ENCODE measurements around the gene RIT2.

Gene RIT2

GRCh38 chr18:42824178-42824577, 291.3 kb downstream of the RIT2 start (continued):
- no peak for TF ChIP-seq ZNF629 (tag by site-specific recombination; IDR thresholded peaks at IDR 0.05)

GRCh38 chr18:42822711-42823110, 292.8 kb downstream of the RIT2 start:
- Histone ChIP-seq H3K27ac (ENCODE audit: extremely low read depth, low read depth, low read length) (no peak overlapping the region), H3K9me3 (ENCODE audit: control insufficient read depth, insufficient read depth, low read depth, low read length) (no peaks in the 10 kb centered on the region), H3K36me3 (ENCODE audit: control insufficient read depth in 2 of 2, insufficient read depth in 1 of 2, low read length in 2 of 2) (no peaks in the 10 kb centered on the region), H3K4me3 (ENCODE audit: low read depth, low read length) (no peak overlapping the region), H3K4me1 (ENCODE audit: control insufficient read depth, insufficient read depth, low read length) (no peaks in the 10 kb centered on the region)
- CTCF ChIA-PET = no interaction called here
- TF ChIP-seq ZNF549 (tag by site-specific recombination; IDR thresholded peaks at IDR 0.05) (no peak), ZNF366 (tag by site-specific recombination; conservative IDR thresholded peaks at IDR 0.05) (no peak), ZNF155 (tag by site-specific recombination; IDR thresholded peaks at IDR 0.05) (no peak), ZNF112 (tag by site-specific recombination; IDR thresholded peaks at IDR 0.05) (no peak), ZSCAN30 (tag by site-specific recombination; IDR thresholded peaks at IDR 0.05) (no peak), MYNN (tag by site-specific recombination; IDR thresholded peaks at IDR 0.05; ENCODE audit: borderline replicate concordance) (no peak), ZNF354C (tag by site-specific recombination; IDR thresholded peaks at IDR 0.05; ENCODE audit: borderline replicate concordance, low read depth) (no peak), ZNF621 (tag by site-specific recombination; IDR thresholded peaks at IDR 0.05) (no peak), ZNF239 (tag by site-specific recombination; IDR thresholded peaks at IDR 0.05) (no peak), BCL6B (tag by site-specific recombination; IDR thresholded peaks at IDR 0.05) (no peak)
- POLR2A ChIA-PET = no interaction called here

- no peaks in the 10 kb centered on the region for H3K4me1 ChIP-seq (ENCODE audit: control insufficient read depth, insufficient read depth, low read length)
- TF ChIP-seq TSHZ1 (tag by site-specific recombination; IDR thresholded peaks at IDR 0.05; ENCODE audit: borderline replicate concordance) (no peak), ZNF148 (tag by site-specific recombination; IDR thresholded peaks at IDR 0.05; ENCODE audit: borderline replicate concordance) (no peak), ZNF555 (tag by site-specific recombination; conservative IDR thresholded peaks at IDR 0.05) (no peak), ZNF510 (tag by site-specific recombination; IDR thresholded peaks at IDR 0.05; ENCODE audit: insufficient replicate concordance) (no peak), IKZF3 (tag by site-specific recombination; IDR thresholded peaks at IDR 0.05) (no peak), INSM2 (tag by site-specific recombination; IDR thresholded peaks at IDR 0.05) (no peak), PATZ1 (tag by site-specific recombination; IDR thresholded peaks at IDR 0.05) (no peak), ZNF610 (tag by site-specific recombination; IDR thresholded peaks at IDR 0.05; ENCODE audit: borderline replicate concordance) (no peak), SCRT2 (tag by site-specific recombination; IDR thresholded peaks at IDR 0.05) (no peak)
- H3K4me3 ChIP-seq (ENCODE audit: low read depth, low read length) = no peak overlapping the region
- H3K9me3 ChIP-seq (ENCODE audit: control insufficient read depth, insufficient read depth, low read depth, low read length) = no peaks in the 10 kb centered on the region
- ChIA-PET CTCF (no interaction called here), POLR2A (no interaction called here)
- no peak overlapping the region for H3K27ac ChIP-seq (ENCODE audit: extremely low read depth, low read depth, low read length)
- H3K36me3 ChIP-seq (ENCODE audit: control insufficient read depth in 2 of 2, insufficient read depth in 1 of 2, low read length in 2 of 2) = no peaks in the 10 kb centered on the region
These were observed 294.0 kb downstream of the RIT2 start for GRCh38 chr18:42821492-42821891.
